OCI-LY3 (cell line): ENCODE data around the gene COX15.

Source experiments
- H2AFZ ChIP-seq: fragments of 200-600, 300-600 bp; shearing (Covaris generic); 2 replicates; pipeline ENCODE4 v1.6.0; 2014; ENCODE audit warnings: antibody characterized with exemption, low read depth, low read length
- H3K27ac ChIP-seq: fragments of 200-600, 300-600 bp; sonication (generic); 2 replicates; pipeline ENCODE4 v1.5.1; 2014; ENCODE audit warnings: mild to moderate bottlenecking, low read length, moderate library complexity, mixed read lengths
- H3K27me3 ChIP-seq: fragments of 200-600, 300-600 bp; sonication (generic); 2 replicates; pipeline ENCODE4 v1.6.1; 2014; ENCODE audit warnings: low read depth, low read length, mixed read lengths
- H3K36me3 ChIP-seq: fragments of 200-600, 300-600 bp; sonication (generic); replicated peaks from 2 replicates; pipeline ENCODE3; 2014; ENCODE audit warnings: low read depth, low read length, mixed read lengths
- H3K4me1 ChIP-seq: fragments of 300-600, 200-600 bp; sonication (generic); 2 replicates; pipeline ENCODE4 v1.6.1; 2014; ENCODE audit warnings: low read length, mixed read lengths
- H3K4me2 ChIP-seq: fragments of 200-600, 300-600 bp; sonication (generic); 2 replicates; pipeline ENCODE4 v1.6.1; 2014; ENCODE audit warnings: low read length, mixed read lengths
- H3K4me3 ChIP-seq: fragments of 300-600, 200-600 bp; sonication (generic); 2 replicates; pipeline ENCODE4 v1.5.1; 2014; ENCODE audit warnings: antibody characterized with exemption, mild to moderate bottlenecking, low read length, moderate library complexity
- H3K79me2 ChIP-seq: fragments of 300-600, 200-600 bp; shearing (Covaris generic); 2 replicates; pipeline ENCODE4 v1.6.1; 2014; ENCODE audit warnings: mild to moderate bottlenecking, low read length, mixed read lengths
- H3K9ac ChIP-seq: fragments of 300-600, 200-600 bp; shearing (Covaris generic); 2 replicates; pipeline ENCODE4 v1.6.0; 2014; ENCODE audit warnings: mild to moderate bottlenecking, low read length, moderate library complexity
- H3K9me3 ChIP-seq: fragments of 200-600, 300-600 bp; shearing (Covaris generic); 2 replicates; pipeline ENCODE4 v1.6.1; 2014; ENCODE audit warnings: low read length, mixed read lengths; ENCODE audit not compliant: insufficient read depth
- H4K20me1 ChIP-seq: fragments of 200-600, 300-600 bp; sonication (generic); 2 replicates; pipeline ENCODE4 v1.6.1; 2016; ENCODE audit warnings: low read length, mixed read lengths; ENCODE audit not compliant: insufficient read depth
- EZH2phosphoT487 ChIP-seq: fragments of 200-600 bp; shearing (Covaris generic); IDR thresholded peaks from 2 replicates; pipeline ENCODE4 v1.6.1; 2018; ENCODE audit warnings: antibody characterized with exemption, mixed run types, low read depth
- TF ChIP-seq, protein P1 (sequence below): fragments of 200-600, 300-600 bp; sonication (generic); IDR thresholded peaks from 2 replicates; pipeline ENCODE4 v1.5.1; 2014; ENCODE audit warnings: antibody characterized with exemption, low read length, low read depth

COX15 gene

GRCh38 chr10:99700649-99701048, 31.3 kb downstream of the COX15 start:
- Histone ChIP-seq H3K36me3 (no peaks in the 10 kb centered on the region), H3K4me2 (no peak overlapping the region), H2AFZ (no peak overlapping the region), H3K4me3 (no peak overlapping the region), H3K9ac (no peak overlapping the region), H3K27ac (no peak overlapping the region), H3K79me2 (no peaks in the 10 kb centered on the region), H4K20me1 (no peaks in the 10 kb centered on the region), H3K27me3 (no peaks in the 10 kb centered on the region), H3K9me3 (no peaks in the 10 kb centered on the region), H3K4me1 (no peaks in the 10 kb centered on the region)
- TF ChIP-seq EZH2phosphoT487, result no peak
- TF ChIP-seq, protein P1, sequence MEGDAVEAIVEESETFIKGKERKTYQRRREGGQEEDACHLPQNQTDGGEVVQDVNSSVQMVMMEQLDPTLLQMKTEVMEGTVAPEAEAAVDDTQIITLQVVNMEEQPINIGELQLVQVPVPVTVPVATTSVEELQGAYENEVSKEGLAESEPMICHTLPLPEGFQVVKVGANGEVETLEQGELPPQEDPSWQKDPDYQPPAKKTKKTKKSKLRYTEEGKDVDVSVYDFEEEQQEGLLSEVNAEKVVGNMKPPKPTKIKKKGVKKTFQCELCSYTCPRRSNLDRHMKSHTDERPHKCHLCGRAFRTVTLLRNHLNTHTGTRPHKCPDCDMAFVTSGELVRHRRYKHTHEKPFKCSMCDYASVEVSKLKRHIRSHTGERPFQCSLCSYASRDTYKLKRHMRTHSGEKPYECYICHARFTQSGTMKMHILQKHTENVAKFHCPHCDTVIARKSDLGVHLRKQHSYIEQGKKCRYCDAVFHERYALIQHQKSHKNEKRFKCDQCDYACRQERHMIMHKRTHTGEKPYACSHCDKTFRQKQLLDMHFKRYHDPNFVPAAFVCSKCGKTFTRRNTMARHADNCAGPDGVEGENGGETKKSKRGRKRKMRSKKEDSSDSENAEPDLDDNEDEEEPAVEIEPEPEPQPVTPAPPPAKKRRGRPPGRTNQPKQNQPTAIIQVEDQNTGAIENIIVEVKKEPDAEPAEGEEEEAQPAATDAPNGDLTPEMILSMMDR, result no peak

DNA sequence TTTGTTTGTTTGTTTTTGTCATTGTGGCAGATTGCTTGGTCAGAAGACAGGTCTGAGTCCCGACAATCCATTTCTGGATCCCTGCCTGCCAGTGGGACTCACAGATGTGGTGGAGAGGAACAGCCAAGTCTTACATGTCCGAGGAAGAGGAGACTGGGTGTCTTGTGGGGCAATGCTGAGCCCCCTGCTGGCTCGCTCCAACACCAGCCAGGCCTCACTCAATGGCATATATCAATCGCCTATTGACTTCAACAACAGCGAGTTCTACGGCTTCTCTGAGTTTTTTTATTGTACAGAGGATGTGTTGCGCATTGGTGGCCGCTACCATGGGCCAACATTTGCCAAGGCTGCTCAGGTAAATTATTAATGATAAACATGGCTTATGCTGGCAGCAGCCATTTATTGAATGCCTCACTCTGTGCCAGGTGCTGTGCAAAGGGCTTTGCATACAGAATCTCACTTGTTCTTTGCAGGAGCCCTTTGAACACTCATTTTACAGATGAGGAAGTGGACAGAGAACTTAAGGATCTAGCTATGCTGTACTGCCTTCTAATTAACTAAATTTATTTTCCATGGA, 33.3 kb downstream of the COX15 start:
- Histone ChIP-seq H3K27ac (no peak overlapping the region), H3K4me1 (no peaks in the 10 kb centered on the region), H3K9me3 (no peaks in the 10 kb centered on the region), H3K4me2 (no peak overlapping the region), H2AFZ (no peak overlapping the region), H3K9ac (no peak overlapping the region), H3K36me3 (no peaks in the 10 kb centered on the region), H4K20me1 (no peaks in the 10 kb centered on the region), H3K27me3 (no peaks in the 10 kb centered on the region), H3K79me2 (no peaks in the 10 kb centered on the region), H3K4me3 (no peak overlapping the region)
- TF ChIP-seq, protein P1, result peak; percentile 14; the same call in 1 of the 2 replicates
- no peak for TF ChIP-seq EZH2phosphoT487

DNA sequence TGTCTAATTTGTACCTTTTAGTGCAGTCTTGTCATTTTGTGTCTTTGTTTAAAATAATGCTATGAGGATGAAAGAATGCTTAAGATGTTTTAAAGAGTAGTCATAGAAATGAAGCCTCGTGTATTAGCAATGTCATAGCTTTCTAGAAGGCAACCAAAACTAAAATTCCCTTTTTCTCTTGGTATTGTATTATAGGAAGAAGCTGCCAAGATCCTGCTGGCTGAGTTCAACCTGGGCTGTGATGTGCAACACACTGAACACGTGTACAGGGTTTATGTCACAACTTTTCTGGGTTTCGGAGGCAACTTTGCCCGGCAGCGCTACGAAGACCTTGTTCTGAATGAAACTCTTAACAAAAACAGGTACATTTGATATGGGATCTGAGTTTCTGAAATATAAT, 36.2 kb downstream of the COX15 start:
- Histone ChIP-seq H3K27me3 (no peaks in the 10 kb centered on the region), H3K4me2 (no peak overlapping the region), H3K36me3 (no peaks in the 10 kb centered on the region)

GRCh38 chr10:99693933-99694583, 37.9 kb downstream of the COX15 start:
- no peak overlapping the region for H3K27ac ChIP-seq
- H3K27me3 ChIP-seq, result no peaks in the 10 kb centered on the region
- no peak overlapping the region for H3K4me2 ChIP-seq
- H4K20me1 ChIP-seq, result no peaks in the 10 kb centered on the region
- H3K4me1 ChIP-seq, result no peaks in the 10 kb centered on the region
- H3K9ac ChIP-seq, result no peak overlapping the region
- H3K4me3 ChIP-seq, result no peak overlapping the region
- no peaks in the 10 kb centered on the region for H3K9me3 ChIP-seq
- TF ChIP-seq, protein P1, result no peak
- no peak for TF ChIP-seq EZH2phosphoT487
- H3K36me3 ChIP-seq, result no peaks in the 10 kb centered on the region
- no peak overlapping the region for H2AFZ ChIP-seq
- H3K79me2 ChIP-seq, result no peaks in the 10 kb centered on the region

More for the DNA sequence above, 36.2 kb downstream of the COX15 start:
- TF ChIP-seq, protein P1, result no peak
- no peak for TF ChIP-seq EZH2phosphoT487
- Histone ChIP-seq H3K4me1 (no peaks in the 10 kb centered on the region), H3K9ac (no peak overlapping the region), H3K4me3 (no peak overlapping the region), H4K20me1 (no peaks in the 10 kb centered on the region), H2AFZ (no peak overlapping the region), H3K27ac (no peak overlapping the region), H3K79me2 (no peaks in the 10 kb centered on the region), H3K9me3 (no peaks in the 10 kb centered on the region)
